CD4-positive, alpha-beta T cell treated with Interleukin-4 for 1 hour (primary cell): ENCODE data around the gene TMPRSS7.

Experiments used
- DNase-seq, 2 donors: peaks; one replicate each; pipeline ENCODE4 v3.0.0-alpha.2; 2020 to 2022

The TMPRSS7 gene

DNA sequence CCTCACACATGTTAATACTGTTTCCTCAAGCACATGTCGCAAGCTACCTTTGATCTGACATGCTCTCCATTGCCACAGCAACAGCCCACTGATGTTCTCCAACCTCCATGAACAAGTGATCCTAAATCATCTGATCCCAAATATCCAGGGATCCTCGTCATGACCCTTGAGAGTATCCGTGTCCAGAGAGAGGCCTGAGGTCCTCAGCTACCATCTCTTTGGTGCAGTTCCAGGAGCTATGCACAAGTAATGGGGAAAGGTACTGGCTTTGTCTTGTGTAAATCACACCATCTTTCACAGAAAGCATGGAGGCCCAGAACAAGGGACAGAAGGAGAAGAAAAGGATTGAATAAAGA lies 96.1 kb downstream of the TMPRSS7 start:
- no peak for DNase-seq
